ENCODE measurements around the gene ALAD.

GRCh38 chr9:113373256-113373655 lies 27.8 kb downstream of the ALAD start:
- TF ChIP-seq CTCF (IDR thresholded peaks at IDR 0.05) (no peak), POLR2A (IDR thresholded peaks at IDR 0.05) (no peak)
